HG03159 (cell line): ENCODE measurements around the gene DNMT1.

ENCODE experiments used
- ATAC-seq: cut with Tn5 transposase; IDR thresholded peaks from one replicate; pipeline ENCODE4 v1.9.1; 2021; ENCODE audit warnings: mild to moderate bottlenecking, moderate library complexity; ENCODE audit not compliant: unreplicated experiment

Gene DNMT1

DNA sequence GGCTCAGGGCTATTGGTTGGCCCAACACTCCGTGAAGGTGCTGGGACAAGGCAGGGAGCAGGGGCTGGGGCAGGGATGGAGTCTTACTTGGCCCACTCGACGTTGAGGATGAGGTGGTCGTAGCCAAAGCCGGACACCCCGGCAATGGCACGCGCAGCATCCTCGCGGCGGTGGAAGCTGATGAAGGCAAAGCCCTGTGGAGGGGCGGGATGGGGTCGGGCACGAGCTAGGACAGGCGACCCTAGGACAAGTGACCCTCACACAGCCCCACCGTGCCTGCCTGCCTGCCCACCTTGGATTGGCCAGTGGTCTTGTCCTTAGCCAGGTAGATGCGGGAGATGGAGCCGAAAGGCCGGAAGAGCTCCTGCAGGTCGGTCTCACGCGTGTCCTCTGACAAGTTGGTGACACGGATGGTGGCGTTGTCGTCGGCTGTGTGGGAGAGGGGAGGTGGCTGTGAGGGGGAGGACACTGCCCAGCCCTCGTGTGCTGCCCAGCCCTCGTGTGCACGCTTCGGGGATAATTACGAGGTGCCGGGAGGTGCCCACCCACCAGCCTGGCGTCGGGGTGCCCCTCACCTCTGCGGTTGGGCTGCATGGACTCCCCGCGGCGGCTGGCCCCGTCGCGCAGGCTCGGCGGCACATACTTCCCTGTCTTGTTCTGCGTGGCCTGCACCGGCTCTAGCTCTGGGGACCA, 79.2 kb downstream of the DNMT1 start:
- ATAC-seq, result no peak

DNA sequence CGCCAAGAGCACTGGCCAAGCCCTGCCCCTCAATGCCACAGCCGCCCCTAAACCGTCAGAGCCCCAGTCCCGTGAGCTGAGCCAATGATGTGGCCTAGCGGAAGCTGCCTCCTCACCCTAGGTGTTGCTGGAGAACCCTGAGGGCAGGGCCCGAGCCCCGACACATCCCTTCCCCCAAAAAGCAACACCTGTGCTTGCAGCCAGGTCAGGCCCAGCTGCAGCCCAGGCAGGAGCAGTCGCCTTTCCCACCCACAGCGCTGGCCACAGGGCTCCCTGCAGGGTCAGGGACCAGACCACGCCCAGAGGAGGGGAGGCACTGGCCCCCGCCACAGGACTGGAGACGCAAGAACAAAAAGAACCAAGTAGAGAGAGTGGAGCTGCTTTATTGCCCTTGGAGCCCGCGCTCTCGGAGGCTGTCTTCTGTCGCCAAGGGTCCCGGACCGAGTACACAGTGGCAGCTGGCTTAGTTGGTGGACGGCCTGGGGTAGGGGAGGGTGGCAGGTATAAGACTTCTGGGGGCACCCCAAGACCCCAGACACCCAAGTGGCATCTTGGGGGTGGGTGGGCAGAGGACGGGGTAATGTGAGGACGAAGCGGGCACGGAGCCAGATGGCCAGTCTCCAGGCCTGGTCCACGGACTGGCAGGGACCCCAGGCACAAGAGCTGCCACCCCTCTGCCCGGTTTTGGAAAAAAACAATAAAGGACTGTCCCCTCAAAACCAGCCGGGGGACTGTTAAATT, 79.9 kb downstream of the DNMT1 start:
- no peak for ATAC-seq

DNA sequence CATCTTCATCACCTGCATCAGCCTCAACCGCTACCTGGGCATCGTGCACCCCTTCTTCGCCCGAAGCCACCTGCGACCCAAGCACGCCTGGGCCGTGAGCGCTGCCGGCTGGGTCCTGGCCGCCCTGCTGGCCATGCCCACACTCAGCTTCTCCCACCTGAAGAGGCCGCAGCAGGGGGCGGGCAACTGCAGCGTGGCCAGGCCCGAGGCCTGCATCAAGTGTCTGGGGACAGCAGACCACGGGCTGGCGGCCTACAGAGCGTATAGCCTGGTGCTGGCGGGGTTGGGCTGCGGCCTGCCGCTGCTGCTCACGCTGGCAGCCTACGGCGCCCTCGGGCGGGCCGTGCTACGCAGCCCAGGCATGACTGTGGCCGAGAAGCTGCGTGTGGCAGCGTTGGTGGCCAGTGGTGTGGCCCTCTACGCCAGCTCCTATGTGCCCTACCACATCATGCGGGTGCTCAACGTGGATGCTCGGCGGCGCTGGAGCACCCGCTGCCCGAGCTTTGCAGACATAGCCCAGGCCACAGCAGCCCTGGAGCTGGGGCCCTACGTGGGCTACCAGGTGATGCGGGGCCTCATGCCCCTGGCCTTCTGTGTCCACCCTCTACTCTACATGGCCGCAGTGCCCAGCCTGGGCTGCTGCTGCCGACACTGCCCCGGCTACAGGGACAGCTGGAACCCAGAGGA, 80.6 kb downstream of the DNMT1 start:
- ATAC-seq, result no peak

DNA sequence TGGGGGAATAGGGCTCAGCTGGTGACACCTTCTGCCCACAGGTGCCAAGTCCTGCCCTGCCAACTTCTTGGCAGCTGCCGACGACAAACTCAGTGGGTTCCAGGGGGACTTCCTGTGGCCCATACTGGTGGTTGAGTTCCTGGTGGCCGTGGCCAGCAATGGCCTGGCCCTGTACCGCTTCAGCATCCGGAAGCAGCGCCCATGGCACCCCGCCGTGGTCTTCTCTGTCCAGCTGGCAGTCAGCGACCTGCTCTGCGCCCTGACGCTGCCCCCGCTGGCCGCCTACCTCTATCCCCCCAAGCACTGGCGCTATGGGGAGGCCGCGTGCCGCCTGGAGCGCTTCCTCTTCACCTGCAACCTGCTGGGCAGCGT, 81.2 kb downstream of the DNMT1 start:
- ATAC-seq, result no peak

DNA sequence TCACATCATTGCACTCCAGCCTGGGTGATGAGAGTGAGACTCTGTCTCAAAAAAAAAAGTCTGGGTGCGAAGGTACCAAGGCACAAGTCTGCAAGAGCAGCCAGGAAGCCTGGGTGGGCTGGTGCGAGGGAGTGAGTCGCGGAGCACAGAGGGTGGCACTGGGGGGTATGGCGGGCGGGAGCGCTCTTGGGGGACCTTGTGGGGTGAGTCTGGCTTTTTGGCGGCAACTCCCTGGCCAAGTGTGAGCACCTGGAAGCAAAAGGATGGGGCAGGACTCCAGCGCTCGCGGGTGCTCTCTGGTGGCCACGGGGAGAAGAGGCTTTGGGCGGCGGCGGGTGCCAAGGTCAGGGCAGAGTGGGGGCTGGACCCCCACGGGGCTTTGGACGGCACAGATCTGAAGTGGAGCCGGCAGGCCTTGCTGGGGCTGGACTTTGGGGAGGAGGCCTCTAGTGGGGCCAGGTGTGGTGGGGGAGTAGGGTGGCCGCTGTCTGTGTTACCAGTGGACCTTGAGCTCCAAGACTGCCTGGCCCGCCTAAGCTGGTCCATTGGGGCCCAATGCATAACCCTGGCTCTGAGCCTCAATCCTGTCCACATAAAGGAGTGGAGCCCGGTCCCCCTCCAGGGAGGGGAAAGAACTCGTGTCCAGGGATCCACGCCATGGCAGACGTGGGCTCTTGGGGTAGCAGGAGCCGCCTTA, 81.7 kb downstream of the DNMT1 start:
- no peak for ATAC-seq

DNA sequence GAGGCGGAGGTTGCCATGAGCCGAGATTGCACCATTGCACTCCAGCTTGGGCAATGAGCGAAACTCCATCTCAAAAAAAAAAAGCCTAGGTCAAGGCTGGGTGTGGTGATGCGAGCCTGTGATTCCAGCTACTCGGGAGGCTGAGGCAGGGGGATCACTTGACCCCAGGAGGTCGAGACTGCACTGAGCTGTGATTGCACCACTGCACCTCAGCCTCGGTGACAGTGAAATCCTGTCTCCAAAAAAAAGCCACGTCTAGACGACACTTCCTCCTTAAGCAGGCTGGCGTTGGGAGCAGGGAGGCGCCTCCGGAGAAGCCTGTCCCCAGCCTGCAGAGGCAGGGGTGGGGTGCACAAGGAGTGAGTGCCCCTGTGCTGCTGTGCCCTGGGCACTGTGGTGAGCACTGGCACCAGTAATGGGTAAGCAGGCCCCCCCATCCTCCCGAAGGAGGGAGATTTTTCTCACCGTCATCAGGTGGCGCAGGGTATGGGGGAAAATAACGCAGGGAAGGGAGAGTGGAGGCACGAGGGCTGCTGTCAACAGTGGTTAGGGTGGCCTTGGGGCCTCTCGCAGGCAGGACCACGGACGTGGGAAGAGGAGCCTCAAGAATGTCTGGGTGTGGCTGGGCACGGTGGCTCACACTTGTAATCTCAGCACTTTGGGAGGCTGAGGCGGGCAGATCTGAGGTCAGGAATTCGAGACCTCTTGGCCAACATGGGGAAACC, 82.6 kb downstream of the DNMT1 start:
- no peak for ATAC-seq

DNA sequence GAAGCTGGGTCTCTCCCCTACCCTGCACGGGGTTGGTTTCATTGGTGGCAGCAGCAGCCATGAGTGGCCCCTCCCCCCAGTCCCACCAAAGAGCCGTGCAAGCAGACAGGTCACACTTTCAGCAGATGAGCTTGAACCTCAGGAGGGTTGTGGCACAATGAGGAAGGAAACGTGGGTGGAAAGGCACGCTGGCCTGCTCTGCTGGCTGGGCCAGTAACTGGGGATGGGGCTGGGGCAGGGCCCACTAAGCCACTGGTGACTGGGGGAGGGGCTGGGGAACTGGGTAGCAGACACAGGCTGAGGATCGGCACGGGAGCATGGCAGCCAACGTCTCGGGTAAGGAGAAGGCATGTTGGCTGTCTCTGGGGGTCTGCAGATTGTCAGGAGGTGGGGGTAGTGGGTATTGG, 83.3 kb downstream of the DNMT1 start, which contains the start of gene P2RY11:
Gene P2RY11, plus strand, starts transcription at position 289 of the 407 bp plus-strand sequence. Its CDS starts 29 bp downstream, at position 318.
- ATAC-seq, result no peak

DNA sequence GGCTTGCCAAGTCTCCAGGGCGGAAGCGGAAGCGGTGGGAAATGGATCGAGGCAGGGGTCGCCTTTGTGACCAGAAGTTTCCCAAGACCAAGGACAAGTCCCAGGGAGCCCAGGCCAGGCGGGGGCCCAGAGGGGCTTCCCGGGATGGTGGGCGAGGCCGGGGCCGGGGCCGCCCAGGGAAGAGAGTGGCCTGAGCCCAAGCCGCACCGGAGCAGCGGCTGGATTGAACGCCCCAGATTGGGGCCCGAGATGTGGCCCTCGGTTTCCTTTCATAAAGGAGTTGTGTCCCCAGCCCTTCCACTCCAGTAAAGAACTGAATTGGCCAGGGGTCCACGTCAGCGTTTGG, 83.8 kb downstream of the DNMT1 start:
- ATAC-seq, result no peak

DNA sequence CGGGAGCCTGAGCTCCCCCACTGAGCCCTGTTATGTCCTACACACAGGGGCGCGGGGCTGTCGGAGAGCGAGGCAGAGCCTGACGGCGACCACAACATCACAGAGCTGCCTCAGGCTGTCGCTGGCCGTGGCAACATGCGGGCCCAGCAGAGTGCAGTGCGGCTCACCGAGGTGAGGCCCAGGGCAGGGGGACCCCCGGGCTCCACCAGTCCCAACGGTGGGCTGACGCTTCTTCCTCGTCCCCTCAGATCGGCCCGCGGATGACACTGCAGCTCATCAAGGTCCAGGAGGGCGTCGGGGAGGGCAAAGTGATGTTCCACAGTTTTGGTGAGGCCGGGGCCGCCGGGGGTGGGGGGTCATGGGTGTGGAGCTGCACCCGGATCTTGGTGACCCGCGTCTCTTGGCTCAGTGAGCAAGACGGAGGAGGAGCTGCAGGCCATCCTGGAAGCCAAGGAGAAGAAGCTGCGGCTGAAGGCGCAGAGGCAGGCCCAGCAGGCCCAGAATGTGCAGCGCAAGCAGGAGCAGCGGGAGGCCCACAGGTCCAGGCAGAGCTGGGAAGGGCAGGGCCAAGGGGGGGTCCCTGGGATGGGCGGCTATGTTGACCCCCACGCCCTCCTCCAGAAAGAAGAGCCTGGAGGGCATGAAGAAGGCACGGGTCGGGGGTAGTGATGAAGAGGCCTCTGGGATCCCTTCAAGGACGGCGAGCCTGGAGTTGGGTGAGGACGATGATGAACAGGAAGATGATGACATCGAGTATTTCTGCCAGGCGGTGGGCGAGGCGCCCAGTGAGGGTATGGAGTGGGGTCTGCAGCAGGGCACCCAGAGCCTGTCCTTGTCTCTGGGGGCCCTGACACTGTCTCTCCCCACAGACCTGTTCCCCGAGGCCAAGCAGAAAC, 84.4 kb downstream of the DNMT1 start:
- ATAC-seq, result no peak

DNA sequence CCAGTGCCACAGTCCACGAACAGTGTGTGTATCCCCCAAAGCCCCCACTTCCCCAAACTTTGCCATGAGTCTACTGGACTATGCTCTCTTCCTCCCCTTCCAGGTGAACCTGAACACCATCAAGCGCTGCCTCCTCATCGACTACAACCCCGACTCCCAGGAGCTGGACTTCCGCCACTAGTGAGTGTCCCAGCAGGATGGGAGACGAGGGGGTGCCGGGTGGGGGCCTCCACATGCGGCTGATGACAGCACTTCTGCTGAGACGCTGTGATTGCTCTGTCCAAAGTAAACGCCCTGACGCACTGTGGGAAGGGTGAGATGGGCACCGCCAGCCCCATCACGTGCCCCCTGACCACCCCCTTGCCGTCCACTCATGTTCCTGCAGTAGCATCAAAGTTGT, 85.2 kb downstream of the DNMT1 start:
- no peak for ATAC-seq

DNA sequence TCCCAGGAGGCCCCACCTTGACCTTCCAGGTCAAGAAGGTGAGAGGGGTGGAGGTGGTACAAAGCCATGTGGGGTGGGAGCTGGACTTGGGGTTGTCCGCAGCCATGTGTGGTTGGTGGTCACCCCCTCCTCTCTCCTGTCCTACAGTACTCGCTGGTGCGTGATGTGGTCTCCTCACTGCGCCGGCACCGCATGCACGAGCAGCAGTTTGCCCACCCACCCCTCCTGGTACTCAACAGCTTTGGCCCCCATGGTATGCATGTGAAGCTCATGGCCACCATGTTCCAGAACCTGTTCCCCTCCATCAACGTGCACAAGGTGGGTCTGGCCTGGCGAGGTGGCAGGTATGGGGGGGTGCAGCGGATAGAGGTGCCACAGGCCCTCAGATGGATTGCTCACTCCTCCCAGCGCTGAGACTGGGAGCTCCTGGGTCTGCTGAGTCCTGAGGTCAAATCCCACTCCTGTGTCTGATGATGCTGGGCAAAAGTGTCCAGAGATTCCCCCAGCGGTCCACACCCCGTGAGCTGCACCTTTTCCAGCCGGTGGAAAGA, 86.9 kb downstream of the DNMT1 start:
- no peak for ATAC-seq

DNA sequence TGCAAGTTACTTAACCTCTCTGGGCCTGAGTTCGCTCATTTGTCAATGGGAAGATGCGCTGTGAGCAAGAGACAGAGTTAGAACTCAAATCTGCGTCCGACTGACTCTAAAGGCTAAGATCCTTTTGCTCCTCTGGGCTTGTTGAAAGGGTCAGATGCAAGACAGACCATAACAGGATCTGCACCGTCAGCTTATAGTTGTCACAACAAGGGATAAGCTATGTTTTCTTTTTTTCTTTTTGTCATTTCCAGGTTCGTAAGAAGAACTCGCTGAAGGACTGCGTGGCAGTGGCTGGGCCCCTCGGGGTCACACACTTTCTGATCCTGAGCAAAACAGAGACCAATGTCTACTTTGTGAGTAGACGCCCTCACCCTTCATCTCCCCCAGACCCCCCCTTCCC, 87.5 kb downstream of the DNMT1 start:
- no peak for ATAC-seq

DNA sequence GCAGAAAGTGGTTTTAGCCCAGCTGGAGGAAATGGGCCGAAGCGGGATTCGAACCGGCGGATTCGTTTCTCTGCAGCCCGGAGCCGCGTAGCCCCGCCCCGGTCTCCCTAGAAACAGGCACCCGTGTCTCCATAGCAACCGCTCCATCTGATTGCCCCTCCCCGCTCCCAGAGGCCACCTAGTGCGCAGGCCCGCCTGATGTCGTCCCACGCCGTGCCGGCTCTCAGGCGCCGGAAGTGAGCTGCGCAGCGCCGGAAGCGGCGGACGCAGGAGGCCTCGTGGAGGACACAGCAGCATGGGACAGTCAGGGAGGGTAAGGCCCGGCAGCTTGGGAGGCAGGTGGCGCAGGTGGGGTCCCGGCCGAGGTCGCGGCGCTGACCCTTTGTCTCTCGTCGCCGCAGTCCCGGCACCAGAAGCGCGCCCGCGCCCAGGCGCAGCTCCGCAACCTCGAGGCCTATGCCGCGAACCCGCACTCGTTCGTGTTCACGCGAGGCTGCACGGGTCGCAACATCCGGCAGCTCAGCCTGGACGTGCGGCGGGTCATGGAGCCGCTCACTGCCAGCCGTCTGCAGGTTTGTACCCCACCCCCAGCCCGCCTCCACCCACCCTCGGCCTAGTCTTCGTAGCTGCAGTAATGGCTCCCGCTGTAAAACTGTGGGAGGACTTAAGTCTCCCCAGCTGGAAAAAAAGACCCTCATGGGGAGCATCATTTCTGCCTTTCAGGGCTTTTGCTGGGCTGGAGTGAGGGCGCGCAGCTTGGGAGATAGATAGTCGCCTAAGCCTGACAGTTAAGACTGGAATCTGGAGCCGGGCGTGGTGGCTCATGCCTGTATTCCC, 88.4 kb downstream of the DNMT1 start, which contains the start of gene PPAN:
Gene PPAN, plus strand, starts transcription at position 263 of the 837 bp plus-strand sequence. Its CDS starts 33 bp downstream, at position 296.
- ATAC-seq, result peak; percentile 49

DNA sequence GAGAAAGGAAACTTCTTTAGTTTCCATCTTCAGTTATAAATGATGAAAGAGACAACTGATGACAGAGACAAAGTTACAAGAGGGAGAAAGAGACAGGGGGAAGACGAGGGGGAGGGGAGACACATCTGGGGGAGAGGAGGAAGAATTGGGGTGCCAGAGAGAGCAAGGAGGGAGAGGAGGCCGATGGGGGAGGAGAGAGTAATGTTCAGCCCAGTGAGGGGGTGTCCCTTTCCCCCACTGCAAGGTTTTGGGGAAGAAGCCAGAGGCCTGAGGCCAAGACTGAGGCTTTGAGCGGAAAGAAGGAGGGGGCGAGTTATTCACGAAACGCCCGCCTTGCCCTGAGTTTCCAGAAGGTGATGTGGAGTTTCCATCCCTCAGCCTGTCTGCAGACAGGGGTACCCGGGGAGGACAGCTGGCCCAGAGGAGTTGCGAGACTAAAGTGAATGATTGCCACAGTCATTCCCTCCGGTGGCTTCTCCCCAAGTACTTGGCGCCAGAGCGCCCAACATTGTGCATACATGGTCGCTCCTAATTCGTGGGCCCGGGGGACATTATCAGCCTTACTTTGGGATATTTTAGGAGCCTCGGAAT, 89.1 kb downstream of the DNMT1 start:
- ATAC-seq, result peak; percentile 20

DNA sequence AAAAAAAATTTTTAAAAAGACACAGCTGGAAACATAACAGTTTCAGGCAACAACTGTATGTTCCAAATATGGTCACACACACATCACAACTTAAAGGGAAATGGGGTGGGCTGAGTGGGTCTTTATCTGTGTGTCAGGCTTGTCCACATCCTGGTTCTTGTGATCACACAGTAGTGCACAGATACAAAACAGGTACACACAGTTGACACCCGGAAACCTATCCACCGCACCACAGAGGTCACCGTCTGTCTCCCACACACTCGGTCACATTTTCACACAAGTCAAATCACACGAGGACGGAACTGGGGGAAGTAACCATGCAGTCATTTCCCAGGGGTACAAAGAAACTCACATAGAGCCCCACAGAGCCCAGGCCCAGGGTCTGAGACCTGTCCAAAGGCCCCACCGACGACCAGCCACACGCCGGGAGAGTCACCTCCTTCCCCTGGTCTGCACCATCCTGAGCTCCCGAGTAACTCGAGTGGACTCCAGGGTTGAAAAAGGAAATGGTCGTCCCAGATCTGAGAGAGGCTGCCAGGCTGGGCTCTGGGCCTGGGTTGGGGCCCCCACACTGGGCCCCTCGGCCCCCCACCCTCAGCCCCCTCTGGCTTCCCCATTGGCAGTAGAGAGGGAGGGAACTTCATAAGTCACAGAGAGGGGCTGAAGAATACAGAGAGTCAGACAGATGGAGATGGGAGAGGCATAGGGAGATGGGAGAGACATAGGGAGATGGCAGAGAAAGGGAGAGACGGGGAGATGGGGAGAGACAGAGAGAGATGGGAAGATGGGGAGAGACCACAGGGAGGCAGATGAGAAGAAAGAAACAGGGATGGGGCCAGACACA, 89.9 kb downstream of the DNMT1 start:
- ATAC-seq, result peak; percentile 36

DNA sequence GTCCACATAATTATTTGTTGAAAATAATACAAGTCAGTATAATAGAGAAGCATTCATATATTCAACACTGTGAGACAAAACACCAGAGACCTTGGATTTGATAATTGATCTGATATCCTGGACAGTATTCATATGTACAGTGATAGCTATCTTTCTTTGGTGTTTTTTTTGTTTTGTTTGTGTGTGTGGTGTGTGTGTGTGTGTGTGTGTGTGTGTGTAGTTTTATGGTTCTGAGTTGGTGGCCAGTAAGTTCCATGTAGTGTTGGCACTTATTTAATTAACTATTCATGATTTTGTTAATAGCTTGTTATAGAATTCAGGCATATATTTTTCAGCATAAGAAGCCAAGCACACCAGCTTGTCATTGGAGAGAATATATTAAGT, 90.6 kb downstream of the DNMT1 start:
- ATAC-seq, result no peak

DNA sequence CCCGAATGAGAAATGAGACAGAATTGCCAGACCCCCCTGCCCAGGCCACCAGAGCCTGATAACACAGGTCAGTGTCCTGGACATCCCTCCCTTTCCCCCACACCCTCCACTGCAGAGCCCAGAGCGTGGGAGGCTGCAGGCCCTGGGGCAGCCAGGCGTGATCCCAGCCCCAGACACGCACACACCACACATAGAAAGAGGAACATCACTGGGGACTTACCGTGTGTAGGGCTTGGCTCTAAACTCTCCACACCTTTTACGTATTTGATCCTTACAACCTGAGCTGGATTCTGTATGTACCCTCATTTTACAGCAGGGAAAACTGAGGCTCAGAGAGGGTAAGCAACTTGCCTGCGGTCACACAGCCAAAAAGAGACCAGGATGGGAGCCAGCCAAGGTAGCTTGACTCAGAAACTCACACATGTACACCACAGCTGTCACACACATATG, 91.9 kb downstream of the DNMT1 start:
- peak; percentile 32 for ATAC-seq
